Stimulated activated CD4-positive, alpha-beta T cell treated with anti-CD3 and anti-CD28 coated beads, TNF-alpha, amount 100 ng/mL, for 1 hour (primary cell): ENCODE measurements around the gene RARS2.
"Not testable (repeated sequence)": the region's sequence is repeated elsewhere in the genome, so short reads cannot be mapped to it uniquely, and the experiment has no call there.

Experiments used
- DNase-seq, 3 donors: peaks; one replicate each; pipeline ENCODE4 v3.0.0-alpha.2; 2020; ENCODE audit warnings: low read depth in 3 of 3, low spot score in 1 of 3

RARS2 gene

DNA sequence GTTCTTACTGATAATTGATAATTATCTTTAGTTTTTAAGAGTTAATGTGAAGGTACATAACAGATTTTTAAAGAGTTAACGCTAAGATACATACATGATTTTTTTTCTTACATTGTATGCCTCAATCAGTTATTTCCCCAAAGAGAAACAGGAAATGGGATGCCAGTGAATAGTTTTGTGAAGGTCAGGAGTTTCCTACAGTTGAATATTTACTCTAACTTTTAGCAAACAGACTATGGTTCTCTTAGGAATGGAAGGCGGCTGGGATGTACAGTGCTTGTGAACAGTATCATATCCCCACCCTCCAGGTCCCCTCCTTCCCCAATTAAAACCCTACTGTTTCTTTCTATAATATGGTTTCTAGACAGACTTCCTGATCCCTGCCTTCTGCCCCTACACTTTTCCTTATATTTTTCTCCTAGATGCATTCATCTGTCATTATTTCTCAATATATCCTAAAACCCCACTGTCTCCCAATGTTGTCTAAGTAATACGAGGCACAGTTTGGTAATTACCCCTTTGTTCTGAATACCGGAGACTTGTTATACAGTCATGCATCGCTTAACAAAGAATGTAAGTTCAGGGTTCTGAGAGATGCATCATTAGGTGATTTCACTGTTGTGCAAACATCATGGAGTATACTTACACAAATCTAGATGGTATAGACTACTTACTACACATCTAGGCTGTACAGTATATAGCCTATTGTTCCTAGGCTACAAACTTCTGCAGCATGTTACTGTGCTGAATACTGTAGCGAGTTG, 87.8 kb downstream of the RARS2 start:
- DNase-seq: no peak

DNA sequence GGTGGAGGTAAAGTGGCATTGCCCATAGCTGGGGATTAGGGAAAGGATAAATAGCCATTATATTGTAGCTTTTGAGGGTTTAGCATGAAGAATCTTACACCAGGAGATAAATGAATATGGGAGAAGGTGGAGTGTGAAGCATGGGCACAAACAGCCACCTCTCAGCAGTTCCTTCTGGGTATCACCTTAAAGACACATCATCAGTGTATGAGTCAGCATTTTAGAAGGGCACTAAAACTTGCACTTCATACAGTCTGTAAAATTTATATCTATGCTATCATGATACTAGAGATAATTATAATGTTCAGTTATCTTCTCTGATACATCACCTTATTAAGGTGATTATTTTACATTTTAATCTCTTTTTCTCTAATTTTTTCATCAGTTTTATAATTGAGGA, 91.7 kb downstream of the RARS2 start:
- DNase-seq: no peak

DNA sequence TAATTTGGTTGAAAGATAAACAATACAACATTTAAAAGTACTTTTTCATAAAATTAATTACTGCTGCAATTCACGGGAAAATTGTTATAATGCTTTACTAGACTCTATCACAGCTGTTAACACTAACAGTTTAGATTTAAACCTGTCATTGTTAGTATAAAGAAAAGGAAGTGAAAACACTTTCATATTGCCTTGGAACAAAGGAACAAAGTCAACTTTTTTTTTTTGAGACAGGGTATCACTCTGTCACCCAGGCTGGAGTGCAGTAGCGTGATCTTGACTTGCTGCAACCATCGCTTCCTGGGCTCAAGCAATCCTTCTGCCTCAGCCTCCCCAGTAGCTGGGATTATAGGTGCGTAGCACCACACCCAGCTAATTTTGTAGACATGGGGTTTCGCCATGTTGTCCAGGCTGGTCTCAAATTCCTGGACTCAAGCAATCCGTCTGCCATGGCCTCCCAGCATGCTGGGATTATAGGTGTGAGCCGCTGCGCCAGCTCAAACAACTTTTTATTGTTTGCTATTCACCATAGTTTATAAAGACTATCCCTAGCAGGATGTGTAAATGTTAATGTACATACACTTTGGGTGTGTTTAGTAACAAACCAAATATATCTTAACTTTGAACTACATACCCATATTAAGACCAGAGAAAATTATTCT, 94.9 kb downstream of the RARS2 start:
- no peak for DNase-seq

DNA sequence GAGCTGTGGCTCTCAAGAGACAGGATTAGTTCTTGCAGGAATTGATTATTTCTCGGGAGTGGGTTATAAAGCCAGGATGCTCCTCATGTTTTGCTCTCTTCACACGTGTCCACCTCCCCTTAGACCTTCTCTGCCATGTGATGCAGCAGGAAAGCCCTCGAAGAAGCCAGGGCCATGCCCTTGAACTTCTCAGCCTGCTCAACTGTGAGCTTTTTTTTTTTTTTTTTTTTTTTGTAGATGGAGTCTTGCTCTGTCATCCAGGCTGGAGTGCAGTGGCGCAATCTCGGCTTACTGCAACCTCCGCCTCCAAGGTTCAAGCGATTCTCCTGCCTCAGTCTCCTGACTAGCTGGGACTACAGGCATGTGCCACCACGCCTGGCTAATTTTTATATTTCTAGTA, 100.5 kb downstream of the RARS2 start:
- DNase-seq: not testable (repeated sequence)

DNA sequence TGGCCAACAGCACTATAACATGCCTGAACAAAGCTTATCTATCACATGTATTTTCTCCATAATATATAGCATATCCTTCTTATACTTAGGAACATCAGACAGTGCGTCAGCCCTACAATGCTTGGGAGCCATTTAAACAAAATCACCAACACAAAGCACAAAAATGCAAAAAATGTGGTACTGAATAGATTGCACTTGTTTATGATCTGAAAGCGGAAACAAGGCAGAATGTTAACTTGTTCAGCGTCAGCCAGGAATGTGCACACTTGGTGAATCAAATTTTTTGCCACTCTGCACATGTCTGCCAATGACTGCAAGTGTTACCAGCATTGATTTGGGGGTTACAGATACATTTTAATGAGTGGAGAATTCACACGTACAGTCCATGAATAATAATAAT, 102.2 kb downstream of the RARS2 start:
- DNase-seq: no peak

DNA sequence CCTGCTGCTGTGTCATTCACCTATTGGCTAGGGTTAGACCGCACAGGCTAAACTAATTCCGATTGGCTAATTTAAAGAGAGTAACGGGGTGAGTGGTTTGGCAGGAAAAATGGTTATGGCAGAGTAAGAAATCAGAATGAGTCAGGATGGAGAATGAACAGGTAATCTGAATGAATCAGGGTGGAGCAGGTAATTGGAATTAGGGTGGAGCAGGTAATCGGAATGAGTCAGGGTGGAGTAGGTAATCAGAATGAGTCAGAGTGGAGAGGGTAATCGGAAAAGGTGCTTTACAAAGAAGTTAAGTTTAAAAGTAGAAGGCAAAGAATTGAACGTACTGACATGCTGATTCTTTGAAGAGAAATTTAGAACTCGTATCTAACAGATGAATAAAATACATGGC, 105.3 kb downstream of the RARS2 start:
- no peak for DNase-seq

DNA sequence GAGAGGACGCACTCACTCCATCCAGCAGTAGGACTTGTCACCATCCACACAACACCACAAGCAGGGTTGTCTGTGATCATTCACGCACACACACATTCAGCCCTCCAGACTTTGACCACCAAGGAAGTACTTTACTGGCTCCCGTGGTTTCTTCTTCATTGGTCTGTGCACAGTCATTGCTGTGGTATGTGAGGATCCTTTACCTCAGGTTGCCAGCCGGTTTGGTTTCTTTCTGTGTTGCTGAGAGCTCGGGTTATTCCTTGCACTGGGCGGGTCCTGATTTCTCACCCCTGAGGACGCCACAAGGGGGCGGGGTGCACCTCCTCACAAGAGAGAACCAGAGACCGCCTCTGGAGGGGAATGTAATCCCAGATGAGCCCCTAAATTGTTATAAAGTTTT, 105.9 kb downstream of the RARS2 start:
- DNase-seq: no peak

DNA sequence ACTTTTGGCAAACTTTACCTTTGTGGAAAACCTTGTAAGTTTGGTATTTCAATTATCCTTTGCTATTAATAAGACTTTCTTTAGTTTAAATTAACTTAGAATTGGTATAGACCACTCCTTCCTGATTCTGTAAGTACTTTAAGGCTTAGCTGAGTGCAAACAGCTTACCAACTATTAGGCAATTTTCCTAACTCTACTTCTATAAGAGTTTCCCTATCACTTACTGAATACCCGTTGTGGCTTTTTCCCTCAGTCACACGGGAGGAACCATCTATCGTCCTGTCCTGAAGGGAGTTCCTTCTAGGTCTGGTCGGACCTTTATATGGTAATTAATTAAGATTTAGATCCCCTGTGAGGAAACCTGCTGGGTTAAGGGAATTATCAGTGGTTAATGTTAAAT, 107.4 kb downstream of the RARS2 start:
- DNase-seq: no peak

DNA sequence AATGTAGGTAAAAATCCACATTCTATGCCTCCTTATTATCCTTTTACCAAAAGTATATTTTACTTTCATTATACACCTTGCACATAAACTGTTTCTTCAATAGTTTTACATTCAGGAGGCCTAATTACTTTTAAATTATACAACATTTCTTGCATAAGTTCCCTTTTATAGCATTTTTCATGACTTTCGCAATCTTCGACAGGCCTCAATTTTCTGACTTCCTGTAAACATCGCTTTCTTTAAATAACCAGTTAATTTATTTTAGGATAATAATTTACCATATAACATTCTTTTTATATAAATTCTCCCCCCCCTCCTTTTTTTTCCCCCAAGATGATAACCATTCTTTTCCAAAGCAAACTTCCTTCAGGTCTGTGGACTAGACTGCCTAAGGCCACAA, 107.9 kb downstream of the RARS2 start:
- no peak for DNase-seq

DNA sequence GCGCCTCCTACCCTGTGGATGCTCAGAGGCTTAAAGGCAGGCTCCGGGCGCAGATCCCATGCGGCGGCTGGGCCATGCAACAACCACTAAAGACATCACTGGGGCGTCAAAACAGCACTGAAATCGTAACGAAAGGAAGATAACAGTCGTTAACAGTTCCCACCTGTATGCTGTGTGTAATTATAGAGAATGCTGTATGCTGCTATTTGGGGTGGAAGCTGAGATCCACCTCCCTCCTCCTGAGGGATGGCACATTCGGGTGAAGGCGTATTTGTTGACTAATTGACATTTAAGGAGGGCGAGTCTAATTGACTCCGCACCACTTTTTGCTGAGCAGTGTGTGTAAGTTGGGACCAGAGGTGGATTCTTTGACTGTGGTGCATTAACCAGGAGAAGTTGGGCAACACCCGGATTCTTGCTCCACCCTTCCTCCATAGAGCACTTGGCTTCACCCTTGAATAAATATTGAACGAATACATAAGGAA, 116.3 kb downstream of the RARS2 start:
- DNase-seq: no peak

DNA sequence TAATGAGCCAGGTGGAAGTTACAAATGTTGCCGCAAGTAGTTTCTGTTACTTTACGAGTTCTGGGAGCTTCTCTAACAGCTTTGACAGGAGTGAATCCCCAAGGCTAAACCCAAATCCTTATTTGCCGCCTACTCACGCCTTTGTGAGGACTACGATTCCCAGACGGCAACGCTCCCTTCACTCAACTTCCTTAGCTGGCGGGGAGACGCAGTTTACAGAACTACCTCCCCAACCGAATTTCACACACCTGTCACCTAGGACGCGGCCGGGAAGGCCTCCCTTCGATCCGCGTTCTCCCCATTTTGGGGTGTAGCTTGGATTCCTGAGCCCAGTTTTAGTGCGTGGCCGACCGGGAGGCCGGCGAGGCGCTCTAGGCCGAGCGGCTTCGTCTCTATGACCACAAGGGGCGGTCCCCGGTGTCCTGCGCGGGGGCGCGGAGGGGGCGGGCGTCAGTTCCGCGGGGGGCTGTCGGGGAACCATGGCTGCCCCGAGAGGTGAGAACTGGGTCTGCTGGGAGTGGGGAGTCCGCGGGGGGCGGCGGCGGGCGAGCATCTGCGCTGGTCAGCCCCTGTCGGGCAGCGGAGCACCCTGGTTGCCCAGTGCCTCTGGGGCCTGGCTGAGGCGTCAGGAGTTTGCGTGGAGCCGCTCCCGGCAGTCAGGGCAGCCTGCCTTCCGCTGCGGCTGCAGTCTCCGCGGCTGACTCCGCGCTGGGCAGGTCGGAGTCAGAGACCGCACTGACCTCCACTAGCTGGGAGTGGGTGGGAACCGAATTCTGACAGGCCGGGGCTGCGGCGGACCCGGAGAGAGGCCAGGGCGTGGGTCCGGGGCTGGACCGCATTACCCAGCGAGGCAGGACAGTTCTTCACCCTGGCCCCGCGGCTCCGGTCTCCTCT, 117.0 kb downstream of the RARS2 start, which contains the start of gene SLC35A1:
Gene SLC35A1 (plus strand): TSS at position 450 of the 894 bp plus-strand sequence. CDS start 30 bp downstream, at position 480.
- DNase-seq: peak; percentile 51 to 78 (median 68)

DNA sequence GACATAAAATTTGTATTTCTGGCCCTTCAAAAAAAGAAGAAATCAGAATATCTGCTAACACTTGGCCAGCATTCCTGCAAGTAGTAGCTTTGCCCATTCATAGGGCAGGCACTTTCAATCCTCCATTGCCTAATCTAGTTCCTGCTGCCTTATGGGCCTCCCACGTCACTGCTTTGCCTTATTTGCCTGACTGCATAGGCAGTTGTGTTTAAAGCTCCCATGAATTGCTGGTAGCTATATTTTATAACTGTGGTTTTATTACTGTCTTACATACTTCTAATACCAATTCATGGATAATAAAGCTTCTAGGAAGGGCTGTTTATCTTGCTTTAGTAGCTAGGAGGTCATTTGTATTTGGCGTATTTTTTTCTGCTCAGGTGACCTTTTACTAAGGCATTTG, 124.7 kb downstream of the RARS2 start:
- no peak for DNase-seq
